Hypothalamus (tissue), 51 donors: ENCODE data around the gene LPIN2.
"Not testable (repeated sequence)": the region's sequence is repeated elsewhere in the genome, so short reads cannot be mapped to it uniquely, and the experiment has no call there.

Source experiments
- DNase-seq, 51 donors: peaks; one replicate each; lab custom pipeline; 2025; lab: John Stamatoyannopoulos, UW

LPIN2 gene

GRCh38 chr18:3010086-3010485 is 2.9 kb downstream of the LPIN2 start:
- no peak for DNase-seq

- no peak for DNase-seq
These were observed 4.4 kb downstream of the LPIN2 start for GRCh38 chr18:3008541-3008940.

- DNase-seq: no peak
These were observed 5.5 kb downstream of the LPIN2 start for GRCh38 chr18:3007491-3007890.

- no peak for DNase-seq
These were observed 7.5 kb downstream of the LPIN2 start for GRCh38 chr18:3005462-3005861.

GRCh38 chr18:3003766-3004165 is 9.2 kb downstream of the LPIN2 start:
- not testable (repeated sequence) for DNase-seq

- no peak for DNase-seq
These were observed 10.2 kb downstream of the LPIN2 start for GRCh38 chr18:3002732-3003131.

GRCh38 chr18:2998644-2999043 is 14.3 kb downstream of the LPIN2 start:
- DNase-seq: no peak

- DNase-seq: peak in 9 of 51 donors; percentile 12 to 65 (median 20)
These were observed 14.9 kb downstream of the LPIN2 start for GRCh38 chr18:2997846-2998564.

- DNase-seq: no peak
These were observed 15.5 kb downstream of the LPIN2 start for GRCh38 chr18:2997429-2997828.

- DNase-seq: no peak
These were observed 18.1 kb downstream of the LPIN2 start for GRCh38 chr18:2994603-2995432.

GRCh38 chr18:2994020-2994589 is 18.8 kb downstream of the LPIN2 start:
- DNase-seq: no peak

GRCh38 chr18:2992995-2993877 is 19.7 kb downstream of the LPIN2 start:
- DNase-seq: no peak

GRCh38 chr18:2990956-2991640 is 21.8 kb downstream of the LPIN2 start:
- DNase-seq: no peak

GRCh38 chr18:2987876-2988790 is 24.8 kb downstream of the LPIN2 start:
- DNase-seq: no peak

GRCh38 chr18:2986150-2986865 is 26.6 kb downstream of the LPIN2 start:
- no peak for DNase-seq

- DNase-seq: no peak
These were observed 27.3 kb downstream of the LPIN2 start for GRCh38 chr18:2985628-2986027.

GRCh38 chr18:2984703-2985261 is 28.2 kb downstream of the LPIN2 start:
- DNase-seq: no peak

GRCh38 chr18:2984091-2984490 is 28.9 kb downstream of the LPIN2 start:
- no peak for DNase-seq
